Gastrocnemius medialis (tissue), 4 donors: ENCODE data around the gene SEPHS1.

Experiments used
- CTCF ChIP-seq, 5 experiments: fragments of 450-650 bp in 3 of 5; fragments of 200-600 bp in 2 of 5; sonication (generic) in 2 of 5; IDR thresholded peaks in 4 of 5; conservative IDR thresholded peaks in 1 of 5; 1 replicate in 4 of 5; 2 replicates in 1 of 5; pipeline ENCODE4 v1.5.1; 2016 to 2019; ENCODE audit warnings: antibody characterized with exemption in 5 of 5, mild to moderate bottlenecking in 3 of 5, moderate library complexity in 3 of 5
- POLR2A ChIP-seq, 2 donors: fragments of 450-650 bp; IDR thresholded peaks; one replicate each; pipeline ENCODE4 v1.6.1; 2017; ENCODE audit warnings: antibody characterized with exemption in 2 of 2, mild to moderate bottlenecking in 2 of 2, moderate library complexity in 2 of 2

GRCh38 chr10:13360587-13360986 lies 12.5 kb upstream of the SEPHS1 start:
- TF ChIP-seq CTCF (IDR thresholded peaks at IDR 0.05 in 4 of 5, conservative IDR thresholded peaks at IDR 0.05 in 1 of 5) (no peak), POLR2A (IDR thresholded peaks at IDR 0.05) (no peak)
